Suprapubic skin (tissue), 4 donors: ENCODE results near the gene ANKRD1.

ENCODE experiments used
- EP300 ChIP-seq: sonication (generic); formaldehyde crosslinking; IDR thresholded peaks from one replicate; pipeline ENCODE4 v1.6.1; 2017; ENCODE audit warnings: antibody characterized with exemption
- POLR2A ChIP-seq, 2 donors: fragments of 450-650 bp; IDR thresholded peaks; one replicate each; pipeline ENCODE4 v1.6.1; 2017; ENCODE audit warnings: antibody characterized with exemption in 2 of 2, mild to moderate bottlenecking in 2 of 2, moderate library complexity in 2 of 2
- POLR2AphosphoS5 ChIP-seq, 3 donors: sonication (generic); formaldehyde crosslinking; IDR thresholded peaks; one replicate each; pipeline ENCODE4 v1.6.1; 2017; ENCODE audit warnings: antibody characterized with exemption in 3 of 3
- TF ChIP-seq, protein P1 (sequence below), 2 donors: fragments of 200-600 bp in 1 of 2; fragments of 450-650 bp in 1 of 2; sonication (generic) in 1 of 2; IDR thresholded peaks; one replicate each; pipeline ENCODE4 v1.5.1; 2016 to 2019; ENCODE audit warnings: antibody characterized with exemption in 2 of 2, mild to moderate bottlenecking in 1 of 2, moderate library complexity in 1 of 2

DNA sequence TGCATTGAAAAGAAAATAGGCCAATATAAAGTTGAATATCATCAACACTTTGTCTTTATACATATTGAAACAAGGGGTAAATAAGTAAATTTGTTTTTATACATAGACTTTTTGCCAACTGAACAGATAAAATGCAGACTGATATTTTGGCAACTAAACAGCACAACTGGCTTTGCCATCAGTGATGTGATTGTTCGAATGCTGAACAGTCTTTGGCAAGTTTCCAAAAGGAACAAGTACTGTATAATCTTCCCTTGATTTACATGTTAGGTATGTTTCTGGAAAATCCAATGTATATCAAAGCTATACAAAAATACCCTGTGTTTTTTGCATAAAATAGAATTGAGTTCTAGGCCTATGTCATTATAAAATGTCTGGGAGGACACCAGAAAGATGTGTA is 18.2 kb upstream of the ANKRD1 start:
- TF ChIP-seq, protein P1, sequence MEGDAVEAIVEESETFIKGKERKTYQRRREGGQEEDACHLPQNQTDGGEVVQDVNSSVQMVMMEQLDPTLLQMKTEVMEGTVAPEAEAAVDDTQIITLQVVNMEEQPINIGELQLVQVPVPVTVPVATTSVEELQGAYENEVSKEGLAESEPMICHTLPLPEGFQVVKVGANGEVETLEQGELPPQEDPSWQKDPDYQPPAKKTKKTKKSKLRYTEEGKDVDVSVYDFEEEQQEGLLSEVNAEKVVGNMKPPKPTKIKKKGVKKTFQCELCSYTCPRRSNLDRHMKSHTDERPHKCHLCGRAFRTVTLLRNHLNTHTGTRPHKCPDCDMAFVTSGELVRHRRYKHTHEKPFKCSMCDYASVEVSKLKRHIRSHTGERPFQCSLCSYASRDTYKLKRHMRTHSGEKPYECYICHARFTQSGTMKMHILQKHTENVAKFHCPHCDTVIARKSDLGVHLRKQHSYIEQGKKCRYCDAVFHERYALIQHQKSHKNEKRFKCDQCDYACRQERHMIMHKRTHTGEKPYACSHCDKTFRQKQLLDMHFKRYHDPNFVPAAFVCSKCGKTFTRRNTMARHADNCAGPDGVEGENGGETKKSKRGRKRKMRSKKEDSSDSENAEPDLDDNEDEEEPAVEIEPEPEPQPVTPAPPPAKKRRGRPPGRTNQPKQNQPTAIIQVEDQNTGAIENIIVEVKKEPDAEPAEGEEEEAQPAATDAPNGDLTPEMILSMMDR (IDR thresholded peaks at IDR 0.05), result no peak
- TF ChIP-seq POLR2AphosphoS5 (IDR thresholded peaks at IDR 0.05) (no peak), EP300 (no peak), POLR2A (IDR thresholded peaks at IDR 0.05) (no peak)
